GM23248 (cell line): ENCODE data around the gene ZNF526.

Experiments
- EZH2 ChIP-seq: fragments of 200-600 bp; sonication (generic); IDR thresholded peaks from 2 replicates; pipeline ENCODE4 v1.6.1; 2018; ENCODE audit warnings: antibody characterized with exemption, mild to moderate bottlenecking; ENCODE audit not compliant: insufficient read depth, poor library complexity, severe bottlenecking
- EZH2phosphoT487 ChIP-seq: fragments of 200-600 bp; sonication (generic); IDR thresholded peaks from 2 replicates; pipeline ENCODE4 v1.6.1; 2018; ENCODE audit warnings: antibody characterized with exemption, moderate library complexity, mild to moderate bottlenecking, low read depth; ENCODE audit not compliant: insufficient read depth

DNA sequence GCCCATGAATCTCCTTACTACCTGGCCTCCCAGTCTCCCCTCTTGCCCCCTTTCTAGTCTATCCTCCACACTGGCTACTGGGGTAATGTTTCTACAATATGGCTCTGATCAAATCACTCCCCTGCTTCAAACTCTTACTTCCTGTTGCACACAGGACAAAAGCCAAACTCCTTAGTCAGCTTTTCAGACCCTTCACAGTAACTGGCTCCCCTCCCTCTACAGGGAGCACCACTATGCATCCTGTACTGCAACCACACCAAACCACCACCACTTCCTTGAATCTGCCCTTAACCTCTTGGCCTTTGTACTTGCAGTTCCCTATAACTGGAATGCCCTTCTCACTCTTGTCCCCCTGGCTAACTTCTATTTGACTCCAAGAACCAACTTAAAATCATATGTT is 34.8 kb upstream of the ZNF526 start:
- TF ChIP-seq EZH2phosphoT487, result no peak
- TF ChIP-seq EZH2, result no peak
